K562 (cell line): ENCODE results near the gene TPO. TPM values are rescaled to one million over a fixed set of nuclear protein-coding genes. Genes with fewer than 3 reads are reported as not detected.

Source experiments
- ATAC-seq: fragments of 200-7000 bp; cut with Tn5 transposase; 3 replicates; pipeline ENCODE4 v1.9.1; 2020; ENCODE audit warnings: moderate library complexity
- BruUV-seq: library from RNA; stranded (reverse); fragments of 400-500 nt; replicated peaks from 2 replicates; lab custom pipeline; 2021; lab: Mats Ljungman, UMichigan
- CTCF ChIA-PET: fragments of 300-600 bp; formaldehyde crosslinking; extraction: SDS; loops from one replicate; lab custom pipeline; 2021; ENCODE audit warnings: low intra/inter-chr PET ratio; lab: Yijun Ruan, JAX
- POLR2A ChIA-PET: fragments of 300-600, 350-650 bp; sonication (Branson Sonifier 250); formaldehyde crosslinking; extraction: SDS; loops from one replicate; lab custom pipeline; 2021; ENCODE audit warnings: antibody characterized with exemption, inconsistent platforms; lab: Yijun Ruan, JAX
- DNase-seq, 4 experiments: peaks; one replicate each; pipeline versions ENCODE4 v3.0.0 to v3.0.0-alpha.2; 2011 to 2018; ENCODE audit warnings: low spot score in 3 of 4, mixed read lengths in 3 of 4; ENCODE audit errors: extremely low read depth in 1 of 4
- FAIRE-seq: peaks from 2 replicates; lab custom pipeline; 2011; peaks lifted over from hg19 to GRCh38; lab: Jason Lieb, UNC
- H2AFZ ChIP-seq: 2 replicates; pipeline ENCODE4 v1.6.0; 2011; ENCODE audit warnings: low read depth, low read length, control low read depth, inconsistent platforms
- H3K27ac ChIP-seq: fragments of 200-600 bp; 3 replicates; pipeline ENCODE4 v1.8.0; 2011; ENCODE audit warnings: low read depth, mild to moderate bottlenecking, control low read depth, inconsistent platforms, low read length, moderate library complexity, mixed read lengths; ENCODE audit errors: extremely low read depth
- H3K27me3 ChIP-seq, 2 experiments: fragments of 300-600 bp in 1 of 2; 2 replicates in 1 of 2; 3 replicates in 1 of 2; pipeline versions ENCODE4 v1.6.0 to v1.8.0; 2011; ENCODE audit warnings: inconsistent platforms in 2 of 2, low read length in 2 of 2, mild to moderate bottlenecking in 1 of 2, mixed read lengths in 1 of 2, moderate library complexity in 1 of 2; ENCODE audit not compliant: control insufficient read depth in 2 of 2, insufficient read depth in 2 of 2
- H3K36me3 ChIP-seq: fragments of 300-600 bp; 3 replicates; pipeline ENCODE4 v1.8.0; 2011; ENCODE audit warnings: mild to moderate bottlenecking, low read length, inconsistent platforms; ENCODE audit not compliant: control insufficient read depth, insufficient read depth
- H3K4me1 ChIP-seq, 2 experiments: fragments of 200-600 bp in 1 of 2; replicated peaks in 1 of 2; 2 replicates in 1 of 2; 3 replicates in 1 of 2; pipeline versions ENCODE4 v1.5.1 to v1.8.0; 2011; ENCODE audit warnings: inconsistent platforms in 2 of 2, low read length in 2 of 2, mild to moderate bottlenecking in 1 of 2, mixed read lengths in 1 of 2, moderate library complexity in 1 of 2; ENCODE audit not compliant: control insufficient read depth in 2 of 2, insufficient read depth in 2 of 2
- H3K4me2 ChIP-seq: 2 replicates; pipeline ENCODE4 v1.6.1; 2011; ENCODE audit warnings: low read length, control low read depth, inconsistent platforms, mixed read lengths; ENCODE audit not compliant: insufficient read depth
- H3K4me3 ChIP-seq: fragments of 200-600 bp; sonication (generic), shearing (Covaris generic); 2 replicates; pipeline ENCODE4 v1.5.1; 2016; ENCODE audit warnings: control low read depth, inconsistent platforms
- H3K79me2 ChIP-seq: fragments of 200-600 bp; 3 replicates; pipeline ENCODE4 v1.8.0; 2011; ENCODE audit warnings: low read length, inconsistent platforms; ENCODE audit not compliant: control insufficient read depth, insufficient read depth
- H3K9ac ChIP-seq, 2 experiments: 2 replicates each; pipeline versions ENCODE4 v1.6.0 to v1.6.1; 2011; ENCODE audit warnings: low read depth in 2 of 2, low read length in 2 of 2, control low read depth in 1 of 2, inconsistent platforms in 1 of 2, mild to moderate bottlenecking in 1 of 2, mixed read lengths in 1 of 2; ENCODE audit not compliant: insufficient read depth in 1 of 2
- H3K9me1 ChIP-seq: one replicate; pipeline ENCODE4 v1.6.0; 2011; ENCODE audit warnings: inconsistent platforms, mild to moderate bottlenecking, low read length, moderate library complexity; ENCODE audit not compliant: control insufficient read depth, insufficient read depth
- H3K9me3 ChIP-seq: replicated peaks from 2 replicates; pipeline ENCODE4 v1.5.1; 2011; ENCODE audit warnings: low read depth, low read length, inconsistent platforms; ENCODE audit not compliant: control insufficient read depth, insufficient read depth
- H4K20me1 ChIP-seq: replicated peaks from 2 replicates; pipeline ENCODE4 v1.6.1; 2011; ENCODE audit warnings: low read length, inconsistent platforms, mixed read lengths; ENCODE audit not compliant: control insufficient read depth, insufficient read depth
- DEAF1 ChIP-seq: fragments of 450-650 bp; formaldehyde crosslinking; IDR thresholded peaks from 2 replicates; pipeline ENCODE4 v1.4.0; 2020; ENCODE audit warnings: mild to moderate bottlenecking, moderate library complexity
- RAD21 ChIP-seq, 2 experiments: fragments of 250-450 bp in 1 of 2; fragments of 450-650 bp in 1 of 2; sonication (Bioruptor Pico) in 1 of 2; formaldehyde crosslinking in 1 of 2; IDR thresholded peaks in 1 of 2; conservative IDR thresholded peaks in 1 of 2; 2 replicates each; pipeline versions ENCODE4 v1.4.0 to v1.8.0; 2020 to 2022; ENCODE audit warnings: mild to moderate bottlenecking in 2 of 2, moderate library complexity in 1 of 2
- TRIM25 ChIP-seq: fragments of 450-650 bp; IDR thresholded peaks from 2 replicates; pipeline ENCODE4 v1.7.0; 2016; ENCODE audit warnings: borderline replicate concordance
- USF2 ChIP-seq: sonication (generic); formaldehyde crosslinking; IDR thresholded peaks from 2 replicates; pipeline ENCODE4 v1.5.0; 2020; ENCODE audit warnings: missing genetic modification reagents
- YY1 ChIP-seq, 3 experiments: IDR thresholded peaks; 2 replicates each; pipeline ENCODE4 v1.6.1; 2011; ENCODE audit warnings: low read length in 2 of 3, mild to moderate bottlenecking in 2 of 3, moderate library complexity in 2 of 3, borderline replicate concordance in 1 of 3, control low read depth in 1 of 3, low read depth in 1 of 3; ENCODE audit not compliant: insufficient read depth in 3 of 3, insufficient replicate concordance in 2 of 3, control insufficient read depth in 1 of 3, insufficient read length in 1 of 3; ENCODE audit errors: extremely low read depth in 1 of 3
- ZNF263 ChIP-seq: sonication (generic); formaldehyde crosslinking; IDR thresholded peaks from 2 replicates; pipeline ENCODE4 v1.8.0; 2022; ENCODE audit warnings: mild to moderate bottlenecking, missing genetic modification reagents, borderline replicate concordance
- WGBS: fragments of 100-300 bp; shearing (Covaris generic); methylation state at CpG from one replicate; pipeline ENCODE4 v1.1.6; 2016; ENCODE audit warnings: low coverage, mixed read lengths; ENCODE audit not compliant: insufficient coverage; ENCODE audit errors: missing lambda C conversion rate; 5-methylcytosine and 5-hydroxymethylcytosine counted together
- in situ Hi-C: fragments of 300-500 bp; cut with MboI; formaldehyde crosslinking; loops from 4 replicates; pipeline ENCODE4 v1.15.0; 2018; ENCODE audit warnings: inconsistent platforms, mixed read lengths
- intact Hi-C: fragments of 100-400 bp; cut with micrococcal nuclease; formaldehyde crosslinking; loops from 2 replicates; pipeline ENCODE4 v1.14.2; 2022
- polyA plus RNA-seq, 8 experiments: library from polyadenylated mRNA; depleted of rRNA in 4 of 8; stranded (reverse) in 5 of 8; unstranded in 3 of 8; fragments of >200 nt; fragmentation: Nextera tagmentation in 2 of 8; fragmentation: Illumina TruSeq in 1 of 8; extraction: Ambion mirVana in 2 of 8; extraction: Trizol in 1 of 8; gene quantifications; 2 replicates each; pipeline versions ENCODE4 v1.2.1 to v1.2.3, GENCODE V29; 2011 to 2014; ENCODE audit warnings: inconsistent platforms in 1 of 8, missing spikeins in 1 of 8
- total RNA-seq, 7 experiments: library from RNA; depleted of rRNA in 6 of 7; stranded (reverse); fragments of >200 nt in 6 of 7; fragmentation: Illumina TruSeq in 2 of 7; extraction: Trizol in 2 of 7; gene quantifications; 2 replicates each; pipeline versions ENCODE4 v1.2.1 to v1.2.3, GENCODE V29; 2011 to 2021; ENCODE audit warnings: low replicate concordance in 1 of 7

Gene TPO
- total and polyA plus RNA-seq, 9 of the 15 experiments (the other 6 are each of a cell fraction or from before 2014, with no cell fraction given), result not detected

- Histone ChIP-seq H3K27me3 (peaks cover 0 to 21% of the 10 kb centered on the region in 2 experiments; a peak in 2 of 5 replicates), H3K4me3 (no peak overlapping the region), H3K9me3 (no peaks in the 10 kb centered on the region), H3K27ac (no peak overlapping the region), H3K4me1 (peaks cover 0 to 6% of the 10 kb centered on the region in 2 experiments; a peak in 2 of 5 replicates), H3K9ac (no peak overlapping the region), H3K79me2 (no peaks in the 10 kb centered on the region), H3K36me3 (no peaks in the 10 kb centered on the region), H2AFZ (no peak overlapping the region; the same call in 1 of the 2 replicates), H4K20me1 (no peaks in the 10 kb centered on the region; the same call in 1 of the 2 replicates), H3K9me1 (no peaks in the 10 kb centered on the region), H3K4me2 (no peak overlapping the region)
- FAIRE-seq, result peak; percentile 80
- ChIA-PET POLR2A (no interaction called here), CTCF (interaction anchor here (0.6 to 1.5 kb wide), 7 partner anchors 327 to 1374 kb away, joined by 3 to 5 read pairs (median 3); no protein-coding TSS in a partner anchor)
- WGBS, result 3% methylated on average over 13 of the region's 14 CpGs
- ATAC-seq, result peak; percentile 58
- BruUV-seq, result no TSS peak
- peak; percentile 48 to 62 (median 60) for DNase-seq
- in situ Hi-C loops, result loop anchor here (25.0 kb wide), 1 partner anchor 834 kb away; no protein-coding TSS in a partner anchor
- intact Hi-C loops, result loop anchor here (1.0 to 10.0 kb wide), 3 partner anchors 311 to 692 kb away; partner anchors contain the start of gene SNTG2
- no peak for TF ChIP-seq TRIM25
- 0 out of 2 replicates have a peak, but pooled peaks have one; percentile 1 for TF ChIP-seq ZNF263
- 0 out of 2 replicates have a peak, but pooled peaks have one; percentile 5 for TF ChIP-seq USF2
- TF ChIP-seq DEAF1 (CRISPR knock-in tag), result peak; percentile 27; the same call in 1 of the 2 replicates
- TF ChIP-seq RAD21 (CRISPR knock-in tag; conservative IDR thresholded peaks at IDR 0.05 in 1 of 2, IDR thresholded peaks at IDR 0.05 in 1 of 2), result peak; percentile 74 to 83
- peak in 1 of 3 experiments; percentile 20 for TF ChIP-seq YY1 (IDR thresholded peaks at IDR 0.05; ENCODE audit: borderline replicate concordance in 1 of 3, control insufficient read depth in 1 of 3, extremely low read depth in 1 of 3, insufficient read depth in 3 of 3, insufficient read length in 1 of 3, insufficient replicate concordance in 2 of 3, low read depth in 1 of 3, low read length in 2 of 3)
These were observed 132.8 kb downstream of the TPO start for GRCh38 chr2:1546023-1546591.
